ENCODE measurements around the gene NDUFA11. TPM values are rescaled to one million over a fixed set of nuclear protein-coding genes. Genes with fewer than 3 reads are reported as not detected.

NDUFA11 gene
- total and polyA plus RNA-seq, 2 of the 4 experiments (the other 2 are of a cell fraction), result 375 to 1,276 TPM

- no peak overlapping the region for H3K56ac ChIP-seq (ENCODE audit: extremely low read depth, insufficient read depth, low read length)
- no peak overlapping the region for H4K8ac ChIP-seq (ENCODE audit: low read depth in 2 of 2, low read length in 2 of 2)
- no peak overlapping the region for H3K9ac ChIP-seq (ENCODE audit: low read depth, low read length)
- H3K14ac ChIP-seq (replicated peaks; ENCODE audit: low read depth, low read length), result no peak overlapping the region
- H3K23ac ChIP-seq (ENCODE audit: low read depth, low read length), result no peak overlapping the region
- WGBS, 2 experiments (ENCODE audit: extremely low coverage in 2 of 2, insufficient read length in 1 of 2), result 91% methylated on average over 9 of the region's 28 CpGs; no CpG with 5 or more reads in 1 of the 2 experiments
- ChIA-PET CTCF (interaction anchor here (0.6 to 4.6 kb wide), 4 partner anchors 64 to 114 kb away, joined by 3 to 37 read pairs (median 3); partner anchors contain the start of gene NRTN), POLR2A (ENCODE audit: unreplicated experiment) (interaction anchor here (0.6 kb wide), 1 partner anchor 87 kb away, joined by 6 read pairs; no protein-coding TSS in a partner anchor)
- no peak overlapping the region for H3K27ac ChIP-seq (ENCODE audit: insufficient read depth, low read length)
- no peak for DNase-seq
- 0 out of 2 replicates have a peak, but pooled peaks cover 3% of the 10 kb centered on the region for H3K9me1 ChIP-seq (ENCODE audit: insufficient read depth, low read length)
- no peak overlapping the region for H3K4me3 ChIP-seq (ENCODE audit: insufficient read depth, low read depth, low read length)
- no peak overlapping the region for H2BK120ac ChIP-seq (ENCODE audit: low read depth, low read length)
- dilution Hi-C loops (cut with HindIII; ENCODE audit: low sequenced_read_pairs, unreplicated experiment) (no loop called here), intact Hi-C loops (cut with micrococcal nuclease) (loop anchor here (2.0 to 5.0 kb wide), 2 partner anchors 67 to 129 kb away; no protein-coding TSS in a partner anchor), in situ Hi-C loops (cut with MboI; ENCODE audit: low sequenced_read_pairs) (loop anchor here (5.0 kb wide), 1 partner anchor 92 kb away; no protein-coding TSS in a partner anchor)
- H3K4me1 ChIP-seq (ENCODE audit: control insufficient read depth, insufficient read depth, low read length), result peaks cover 19% of the 10 kb centered on the region
- no peak overlapping the region for H4K5ac ChIP-seq (ENCODE audit: low read depth, low read length)
- BruUV-seq (replicated peaks), result no TSS peak
- no peaks in the 10 kb centered on the region for H3K9me3 ChIP-seq (ENCODE audit: control insufficient read depth, insufficient read depth, low read length)
- no peak overlapping the region for H2BK20ac ChIP-seq (ENCODE audit: low read depth, low read length)
- H2BK5ac ChIP-seq (ENCODE audit: low read depth, low read length, poor library complexity, severe bottlenecking), result no peak overlapping the region
- no peak overlapping the region for H2AK5ac ChIP-seq (ENCODE audit: low read depth, low read length)
- ATAC-seq (ENCODE audit: low read depth), result no peak
- peak overlapping the region; percentile 1 for H2AK9ac ChIP-seq (replicated peaks; ENCODE audit: low read depth, low read length, poor library complexity)
- no peak overlapping the region for H3K18ac ChIP-seq (ENCODE audit: low read depth, low read length)
- H4K91ac ChIP-seq (ENCODE audit: insufficient read depth, low read depth, low read length), result no peak overlapping the region
- peaks cover 20% of the 10 kb centered on the region; the same call in 1 of the 2 replicates for H3K36me3 ChIP-seq (ENCODE audit: control insufficient read depth, insufficient read depth, low read length)
- peaks cover 7 to 13% of the 10 kb centered on the region in 2 experiments; a peak in 3 of 4 replicates for H3K79me1 ChIP-seq (ENCODE audit: low read depth in 1 of 2, low read length in 2 of 2)
- no peak overlapping the region for H3K4me2 ChIP-seq (ENCODE audit: low read depth, low read length)
- H2BK15ac ChIP-seq (ENCODE audit: low read depth, low read length), result no peak overlapping the region
- no peak overlapping the region for H3K4ac ChIP-seq (ENCODE audit: low read depth, low read length)
- peaks cover 25% of the 10 kb centered on the region for H4K20me1 ChIP-seq (ENCODE audit: insufficient read depth, low read length)
- H3K27me3 ChIP-seq (ENCODE audit: control insufficient read depth, insufficient read depth, low read length), result no peaks in the 10 kb centered on the region
- TF ChIP-seq CHD1 (IDR thresholded peaks at IDR 0.05; ENCODE audit: low read depth, low read length) (no peak), NFE2L2 (IDR thresholded peaks at IDR 0.05; ENCODE audit: low read depth, low read length) (no peak), RFX5 (IDR thresholded peaks at IDR 0.05; ENCODE audit: low read depth, low read length) (no peak), CTCF (conservative IDR thresholded peaks at IDR 0.05; ENCODE audit: low read depth, low read length) (no peak), MXI1 (IDR thresholded peaks at IDR 0.05; ENCODE audit: borderline replicate concordance, low read depth, low read length) (no peak), MAFK (IDR thresholded peaks at IDR 0.05; ENCODE audit: low read depth, low read length) (no peak)
- H2AFZ ChIP-seq (replicated peaks; ENCODE audit: low read length, poor library complexity), result peak overlapping the region; percentile 43
These were observed 9.5 kb downstream of the NDUFA11 start for GRCh38 chr19:5893907-5894703.
